AG08395 (cell line): ENCODE measurements around the gene ZFAND6.
"Not testable (repeated sequence)": the region's sequence is repeated elsewhere in the genome, so short reads cannot be mapped to it uniquely, and the experiment has no call there.

Experiments used
- DNase-seq: peaks from one replicate; pipeline ENCODE4 v3.0.0; 2012; ENCODE audit warnings: mixed read lengths, low spot score

The ZFAND6 gene

DNA sequence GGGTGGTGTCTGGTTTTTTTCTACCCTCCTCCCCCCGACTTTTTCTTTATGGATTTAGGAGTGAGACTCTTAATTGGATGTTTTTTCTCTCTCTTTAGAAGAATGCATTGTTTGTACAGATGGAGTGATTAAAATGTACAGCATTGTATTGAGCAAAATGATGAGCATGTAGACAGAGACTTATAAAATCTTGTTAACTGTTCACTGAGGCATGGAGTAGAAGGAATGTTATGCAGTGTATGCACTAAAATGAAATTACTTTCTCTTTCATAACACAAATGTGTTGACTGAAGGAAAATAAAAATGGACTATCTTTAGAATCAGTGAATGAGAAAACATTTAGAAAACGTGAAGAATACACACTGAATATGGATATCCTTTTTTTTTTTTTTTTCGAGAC is 39.8 kb downstream of the ZFAND6 start:
- no peak for DNase-seq

DNA sequence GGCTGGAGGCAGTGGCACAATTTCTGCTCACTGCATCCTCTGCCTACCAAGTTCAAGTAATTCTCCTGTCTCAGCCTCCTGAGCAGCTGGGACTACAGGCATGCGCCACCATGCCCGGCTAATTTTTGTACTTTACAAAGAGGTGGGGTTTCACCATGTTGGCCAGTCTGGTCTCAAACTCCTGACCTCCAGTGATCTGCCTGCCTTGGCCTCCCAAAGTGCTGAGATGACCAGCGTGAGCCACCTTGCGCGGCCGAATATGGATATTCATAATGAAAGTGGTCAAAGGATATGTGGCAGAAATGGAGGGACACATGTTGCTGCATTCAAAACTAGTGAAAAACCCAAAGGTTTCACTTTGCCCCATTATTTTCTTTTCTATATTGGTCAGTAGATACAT is 40.2 kb downstream of the ZFAND6 start:
- DNase-seq: not testable (repeated sequence)

DNA sequence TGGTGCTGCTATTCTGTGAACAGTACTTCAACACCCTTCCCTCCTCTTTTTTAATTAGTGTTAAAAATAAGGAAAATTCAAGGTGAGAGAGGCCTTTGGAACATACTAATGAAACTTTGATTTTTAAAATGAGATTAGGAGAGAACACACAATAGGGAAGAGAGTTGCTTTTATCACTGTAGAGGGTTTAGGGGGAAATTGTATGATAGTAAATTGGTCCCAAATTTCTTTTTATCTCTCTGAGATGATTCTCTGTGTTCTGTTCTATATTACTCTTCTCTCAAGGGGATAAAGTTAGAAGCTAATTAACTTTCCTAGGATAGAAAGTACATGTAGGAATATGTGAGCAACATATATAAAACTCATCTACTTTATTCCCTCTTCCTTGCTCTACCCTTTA is 40.8 kb downstream of the ZFAND6 start:
- DNase-seq: no peak

DNA sequence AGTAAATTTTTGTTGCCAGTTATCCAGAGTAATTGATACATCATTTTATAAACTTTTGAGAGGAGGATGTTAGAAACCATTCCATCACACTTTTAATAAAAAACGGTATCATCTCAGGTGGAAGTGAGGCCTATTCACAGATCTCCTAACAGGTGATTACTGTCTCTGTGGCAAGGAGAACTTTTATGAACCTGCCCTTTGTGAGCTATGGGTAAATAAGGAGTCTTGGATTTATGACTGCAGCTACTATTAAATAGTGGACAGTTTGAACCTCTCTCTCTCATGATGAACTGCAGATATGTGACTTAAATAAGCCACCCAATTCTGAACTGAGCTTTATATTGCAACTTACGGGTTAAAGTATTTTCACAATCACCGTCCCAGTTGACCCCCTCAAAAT is 45.7 kb downstream of the ZFAND6 start:
- DNase-seq: no peak

DNA sequence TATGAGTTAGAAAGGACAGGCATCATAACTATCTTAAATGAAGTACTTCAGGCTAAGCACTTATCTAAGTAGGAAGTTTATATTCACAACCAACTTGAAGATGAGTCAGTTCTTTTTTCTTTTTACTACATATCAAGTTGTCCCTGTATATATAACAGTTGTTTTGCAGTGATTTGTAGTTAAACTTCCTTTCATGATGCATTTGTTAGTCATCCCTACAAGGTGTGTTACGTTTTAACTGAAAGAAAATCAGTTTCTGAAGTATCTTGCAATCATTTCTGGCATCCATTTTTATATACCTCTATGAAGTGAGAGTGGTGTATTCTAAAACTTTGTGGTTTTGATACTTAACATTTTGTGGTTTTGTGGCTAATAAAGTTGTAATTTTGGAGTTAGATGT is 46.1 kb downstream of the ZFAND6 start:
- DNase-seq: no peak

DNA sequence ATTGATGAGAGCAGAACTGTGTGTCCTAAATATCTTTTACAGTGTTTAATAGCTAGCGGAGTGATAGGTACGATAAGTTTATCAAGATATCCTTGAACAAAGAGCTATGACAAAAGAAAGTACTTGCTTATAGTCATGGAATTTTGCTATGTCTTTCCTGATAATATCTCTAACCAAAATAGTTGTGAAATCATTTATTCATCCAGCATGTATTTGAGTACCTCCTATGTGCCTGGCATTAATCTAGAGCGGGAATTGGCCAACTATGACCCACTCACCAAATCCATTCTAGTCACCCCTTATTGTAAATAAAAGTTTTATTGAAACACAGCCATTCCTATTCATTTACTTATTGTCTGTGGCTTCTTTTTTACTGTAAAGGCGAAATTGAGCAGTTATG is 46.6 kb downstream of the ZFAND6 start:
- DNase-seq: no peak

DNA sequence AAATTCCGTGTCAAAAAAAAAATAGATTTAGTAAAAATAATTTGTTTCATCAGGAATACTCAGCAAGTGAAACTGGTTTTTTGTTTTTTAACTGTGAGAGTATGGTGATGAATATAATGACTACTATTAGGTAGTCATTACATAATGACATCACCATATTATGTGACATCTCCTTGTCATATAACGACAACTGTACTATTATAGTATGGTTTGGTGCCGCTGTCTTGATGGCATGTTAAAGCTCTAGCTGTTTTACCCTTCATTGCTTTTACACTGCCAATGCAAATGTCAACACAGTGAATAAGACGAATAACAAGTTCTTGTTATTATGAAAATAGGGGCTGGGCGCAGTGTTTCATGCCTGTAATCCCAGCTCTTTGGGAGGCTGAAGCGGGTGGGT is 47.7 kb downstream of the ZFAND6 start:
- DNase-seq: no peak

DNA sequence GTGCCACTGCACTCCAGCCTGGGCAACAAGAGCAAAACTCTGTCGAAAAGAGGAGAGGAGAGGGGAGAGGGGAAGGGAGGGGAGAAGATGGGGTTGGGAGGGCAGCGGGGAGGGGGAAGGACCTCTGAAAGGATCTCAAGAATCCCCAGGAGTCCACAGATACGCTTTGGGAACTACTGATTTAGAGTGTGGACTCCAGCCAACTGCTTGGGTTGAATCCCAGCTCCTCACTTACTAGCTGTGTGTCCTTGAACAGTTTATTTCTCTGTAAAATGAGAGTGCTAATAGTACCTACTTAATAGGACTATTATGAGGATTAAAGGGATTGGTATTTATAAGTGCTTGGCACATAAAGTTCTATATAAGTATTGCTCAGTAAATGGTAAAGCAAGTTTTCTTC is 48.3 kb downstream of the ZFAND6 start:
- no peak for DNase-seq

DNA sequence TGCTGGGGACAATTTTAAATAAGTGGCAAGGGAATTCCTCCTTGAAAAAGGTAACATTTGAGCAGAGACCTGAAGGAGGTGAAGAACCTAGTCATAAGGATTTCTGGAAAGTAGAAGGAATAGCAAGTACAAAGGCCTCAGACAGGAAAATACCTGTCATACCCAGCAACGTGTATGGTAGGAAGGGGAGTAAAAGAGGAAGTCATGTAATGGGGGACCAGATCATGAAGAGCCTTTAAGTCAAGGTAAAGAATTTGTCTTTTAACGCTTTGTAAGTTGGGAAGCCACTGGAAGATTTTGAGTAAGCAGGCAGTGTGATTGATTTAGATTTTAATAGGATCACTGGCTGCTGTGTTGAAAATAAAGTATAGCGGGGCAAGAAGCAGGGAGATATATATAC is 49.9 kb downstream of the ZFAND6 start:
- no peak for DNase-seq

DNA sequence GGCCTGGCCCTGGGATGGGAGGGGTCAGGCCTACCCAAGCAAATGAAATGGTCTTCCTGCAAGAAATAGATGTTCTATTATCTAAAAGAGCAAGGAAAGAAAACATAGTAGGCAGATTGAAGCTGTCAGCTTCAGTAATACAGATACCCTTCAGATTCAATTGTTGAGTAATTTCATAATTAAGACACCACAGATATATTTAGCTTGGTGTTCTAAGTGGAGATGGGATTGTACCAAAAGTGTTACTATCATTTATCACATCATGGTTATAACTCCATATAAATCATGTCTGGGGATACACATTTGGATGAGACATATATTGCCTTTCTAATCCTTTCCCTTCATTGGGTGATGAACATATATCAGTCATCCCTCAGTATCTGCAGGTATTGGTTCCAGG is 51.4 kb downstream of the ZFAND6 start:
- DNase-seq: no peak

DNA sequence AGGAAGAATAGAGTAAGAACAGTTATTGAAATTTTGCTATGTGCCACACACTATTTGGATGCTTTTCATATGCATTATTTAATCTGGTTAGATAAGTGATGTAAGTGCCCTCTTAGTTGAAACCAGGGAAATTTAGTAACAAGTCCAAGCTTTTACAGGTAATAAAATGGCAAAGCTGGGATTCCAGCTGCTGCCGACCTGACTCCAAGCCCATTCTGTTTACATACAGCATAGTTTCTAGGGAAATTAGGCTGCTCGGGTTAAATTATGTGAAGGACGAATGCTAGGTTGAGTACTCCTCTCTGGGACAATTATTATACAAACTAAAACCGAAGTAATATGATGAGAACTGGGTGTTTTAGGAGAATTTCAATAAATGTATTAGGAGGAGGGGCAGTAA is 54.6 kb downstream of the ZFAND6 start:
- no peak for DNase-seq

DNA sequence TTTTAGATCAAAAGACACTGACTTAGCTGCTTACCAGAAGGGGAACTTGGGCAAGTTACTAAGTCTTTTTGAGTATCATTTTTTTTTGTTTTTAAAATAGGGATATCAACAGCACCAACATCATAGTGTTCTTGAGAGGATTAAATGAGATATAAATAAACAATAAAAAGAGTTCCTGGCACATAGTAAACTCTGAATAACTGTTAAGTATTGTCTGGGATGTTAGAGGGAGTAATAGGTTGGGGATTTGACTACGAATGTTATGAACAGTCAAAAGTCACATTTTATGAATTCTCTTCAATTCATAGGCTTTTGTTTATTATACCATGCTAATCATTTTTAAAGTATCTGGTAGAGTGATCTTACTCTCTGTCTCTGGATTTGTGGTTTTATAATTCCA is 55.5 kb downstream of the ZFAND6 start:
- DNase-seq: no peak

DNA sequence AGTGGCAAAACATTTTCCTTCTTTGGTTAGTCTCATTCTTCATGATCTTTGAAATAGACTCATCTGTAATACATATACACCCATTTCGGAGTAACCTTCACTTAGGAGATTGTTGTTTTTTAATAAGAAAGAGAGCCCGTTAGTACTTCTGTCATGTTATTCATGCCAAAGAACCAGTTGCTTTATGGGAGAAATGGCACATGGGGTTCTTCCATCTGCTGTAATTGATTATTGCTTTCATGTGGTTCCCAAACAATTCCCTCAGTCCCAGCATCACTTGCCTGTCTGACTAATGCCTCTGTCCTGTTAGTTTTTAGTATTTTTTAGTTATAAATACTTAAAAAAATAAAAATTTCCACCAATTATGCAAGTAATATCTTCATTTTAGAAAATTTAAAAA is 59.5 kb downstream of the ZFAND6 start:
- no peak for DNase-seq

DNA sequence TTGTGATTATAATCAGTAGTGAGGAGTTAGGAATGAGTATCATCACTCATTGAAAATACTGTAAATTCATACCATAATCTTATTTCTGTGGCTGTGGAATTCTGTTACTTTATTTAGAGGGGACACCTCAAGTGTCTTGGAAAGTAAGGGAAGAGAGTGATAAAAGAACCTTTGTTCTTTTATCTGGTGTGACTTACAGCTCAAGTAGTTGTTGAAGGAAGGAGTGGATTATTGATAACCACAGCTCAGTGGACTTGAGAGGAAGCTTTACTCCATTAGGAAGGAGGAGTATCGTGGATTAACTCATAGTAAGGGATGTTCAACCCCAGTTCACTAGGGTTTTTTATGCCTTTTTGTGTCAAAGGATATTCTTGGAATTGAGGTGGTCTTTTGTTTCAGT is 61.2 kb downstream of the ZFAND6 start:
- DNase-seq: no peak

DNA sequence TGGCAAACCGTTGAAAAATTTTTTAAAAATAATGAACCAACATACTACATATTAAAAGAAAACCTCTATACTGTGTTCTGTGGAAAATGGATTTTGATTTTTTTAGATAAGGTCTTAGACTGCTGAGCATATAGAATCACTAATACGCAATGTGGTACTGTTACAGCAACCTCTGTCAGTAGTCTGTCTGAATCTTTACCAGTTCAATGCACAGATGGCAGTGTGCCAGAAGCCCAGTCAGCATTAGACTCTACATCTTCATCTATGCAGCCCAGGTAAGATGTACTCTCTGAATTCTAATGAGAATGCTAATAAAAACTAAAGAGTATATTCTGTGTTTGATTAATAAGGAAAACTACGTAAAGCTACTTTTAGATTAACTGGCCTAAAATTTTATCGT is 62.1 kb downstream of the ZFAND6 start:
- DNase-seq: no peak

DNA sequence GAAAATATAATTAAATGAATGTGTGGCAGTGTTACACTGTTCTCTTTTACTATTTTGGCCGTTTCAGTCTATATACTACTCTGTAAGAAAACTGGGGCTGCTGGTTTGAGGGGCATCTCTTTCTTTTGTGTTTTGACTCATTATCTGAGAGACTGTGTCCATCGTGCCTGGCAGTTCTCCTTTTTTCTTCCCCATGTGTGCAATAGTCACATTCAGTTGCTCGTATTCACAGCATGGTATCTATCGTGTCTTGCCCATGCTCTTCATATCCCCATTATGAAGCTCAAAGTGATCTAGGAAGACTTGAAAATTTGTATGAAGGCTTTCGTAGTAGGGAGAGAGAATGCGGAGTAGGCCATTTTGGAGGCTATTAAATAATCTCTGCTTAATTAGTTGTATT is 63.6 kb downstream of the ZFAND6 start:
- DNase-seq: no peak

DNA sequence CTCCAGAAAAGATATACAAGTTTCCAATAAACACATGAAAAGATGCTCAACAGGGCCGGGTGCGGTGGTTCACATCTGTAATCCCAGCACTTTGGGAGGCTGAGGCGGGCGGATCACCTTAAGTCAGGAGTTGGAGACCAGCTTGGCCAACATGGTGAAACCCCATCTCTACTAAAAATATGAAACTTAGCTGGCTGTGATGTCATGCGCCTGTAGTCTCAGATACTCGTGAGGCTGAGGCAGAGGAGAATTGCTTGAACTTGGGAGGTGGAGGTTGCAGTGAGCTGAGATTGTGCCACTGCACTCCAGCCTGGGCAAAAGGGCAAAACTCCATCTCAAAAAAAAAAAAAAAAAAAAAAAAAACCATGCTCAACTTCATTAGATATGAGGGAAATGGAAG is 67.8 kb downstream of the ZFAND6 start:
- not testable (repeated sequence) for DNase-seq

DNA sequence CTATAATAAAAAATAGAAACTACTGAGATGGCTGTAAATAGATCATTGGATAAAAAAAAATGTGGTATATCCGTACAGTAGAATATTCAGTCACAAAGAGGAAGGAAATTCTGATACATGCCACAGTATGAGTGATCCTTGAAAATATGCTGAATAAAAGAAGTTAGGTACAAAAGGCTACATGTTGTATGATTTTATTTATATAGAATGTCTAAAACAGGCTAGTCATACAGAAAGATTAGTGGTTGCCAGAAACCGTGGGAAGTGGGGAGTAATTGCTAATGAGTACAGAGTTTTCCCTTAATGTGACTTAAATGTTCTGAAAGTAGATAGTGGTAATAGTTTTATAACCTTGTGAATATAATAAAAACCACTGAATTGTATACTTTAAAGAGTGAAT is 68.4 kb downstream of the ZFAND6 start:
- DNase-seq: no peak

DNA sequence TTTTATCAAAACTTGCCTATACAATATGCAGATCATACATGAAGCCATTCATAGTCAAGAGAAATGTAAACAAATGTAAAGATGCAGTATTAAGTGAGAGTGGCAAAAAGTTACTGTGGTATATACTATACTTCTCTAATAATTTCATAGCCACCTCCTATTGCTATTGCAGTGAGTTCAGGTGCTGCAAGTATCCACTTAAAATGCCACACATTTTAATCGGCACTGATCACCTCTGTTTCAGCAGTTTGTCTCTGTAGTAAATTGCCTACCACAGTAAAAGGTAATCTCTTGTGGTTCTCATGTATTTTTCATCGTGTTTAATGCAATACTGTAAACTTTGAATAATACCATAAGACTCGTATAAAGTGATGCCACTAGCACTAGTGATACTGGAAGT is 72.9 kb downstream of the ZFAND6 start:
- DNase-seq: no peak

DNA sequence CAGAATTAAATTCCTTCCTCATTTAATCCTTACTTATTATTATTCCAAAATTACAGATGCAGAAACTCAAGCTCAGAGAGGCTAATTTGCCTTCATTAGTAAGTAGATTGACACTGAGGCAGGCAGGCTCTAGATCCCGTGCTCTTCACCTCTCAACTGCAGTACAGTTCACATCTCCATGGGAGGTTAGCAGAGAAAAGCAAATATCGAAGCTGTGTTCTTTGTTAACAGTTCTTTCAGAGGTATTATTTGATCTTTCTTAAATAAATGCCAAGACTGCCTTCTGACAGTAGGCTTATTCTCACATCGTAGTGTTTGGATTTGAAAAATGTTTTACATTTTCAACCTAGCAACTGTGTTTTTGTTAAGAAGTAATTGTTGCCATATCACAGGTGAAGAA is 77.4 kb downstream of the ZFAND6 start:
- DNase-seq: no peak

DNA sequence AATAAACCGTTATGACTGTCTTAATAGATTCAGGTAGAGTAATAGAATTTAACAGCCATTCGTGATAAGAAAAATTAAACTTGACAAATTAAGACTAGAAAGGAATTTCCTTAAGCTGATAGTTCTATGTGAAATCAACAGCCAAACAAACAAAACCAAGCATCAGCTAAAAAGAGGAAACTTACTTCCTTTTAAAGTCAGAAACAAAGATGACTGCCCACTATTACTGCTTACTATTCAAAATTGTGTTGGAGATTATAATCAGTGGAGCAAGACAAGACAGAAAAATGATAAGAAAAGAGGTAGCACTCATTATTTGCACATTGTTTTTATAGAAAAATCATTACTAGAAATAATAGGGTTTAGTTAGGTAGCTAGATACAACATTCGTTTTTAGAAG is 79.5 kb downstream of the ZFAND6 start:
- no peak for DNase-seq

DNA sequence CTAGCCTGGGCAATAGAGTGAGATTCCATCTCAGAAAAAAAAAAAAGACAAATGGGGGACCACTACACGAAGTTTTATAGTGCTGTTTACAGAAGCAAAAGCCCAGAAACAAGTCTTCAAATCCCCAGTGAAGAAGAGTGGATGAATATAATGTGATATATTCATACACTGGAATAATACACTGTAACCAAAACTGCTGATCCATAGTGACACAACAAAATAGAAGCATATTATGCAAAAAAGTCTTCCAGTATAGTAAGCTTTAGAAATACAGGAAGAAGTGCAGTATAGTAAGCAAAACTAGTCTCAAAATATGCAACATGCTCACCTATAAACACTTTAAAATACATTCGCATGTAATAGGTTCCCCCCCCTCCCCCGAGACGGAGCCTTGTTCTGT is 81.4 kb downstream of the ZFAND6 start:
- no peak for DNase-seq

DNA sequence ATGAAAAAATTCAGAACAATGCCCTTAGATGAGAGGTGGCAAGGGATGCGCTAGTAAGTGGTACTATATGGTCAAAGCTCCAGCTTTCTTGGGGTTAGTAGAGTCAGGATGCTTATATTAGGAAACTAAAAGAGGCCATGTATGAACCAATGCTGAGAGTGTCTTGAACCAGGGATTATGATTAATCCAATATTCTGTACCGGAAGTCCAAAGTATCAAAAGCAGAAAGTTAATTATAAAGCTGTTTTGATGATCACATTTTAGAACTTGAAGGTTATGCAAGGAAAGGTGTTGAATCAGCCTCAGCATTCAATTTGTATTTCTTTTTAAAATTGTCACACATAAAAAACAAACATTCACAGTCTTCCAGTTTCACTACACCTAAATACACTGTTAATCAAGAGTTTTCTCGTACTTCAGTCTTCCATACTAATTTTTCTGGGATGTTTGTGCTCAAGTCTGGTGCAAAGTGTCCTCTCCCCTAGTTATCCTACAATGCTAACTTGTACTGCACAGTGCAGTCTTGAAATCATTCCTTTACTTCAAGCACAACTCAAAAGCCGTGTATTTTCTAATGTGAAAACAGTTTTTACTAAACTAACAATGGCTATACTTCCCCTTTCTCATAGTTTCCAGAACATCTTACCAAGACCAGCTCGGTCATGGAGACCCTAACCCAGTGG is 82.6 kb downstream of the ZFAND6 start:
- no peak for DNase-seq

DNA sequence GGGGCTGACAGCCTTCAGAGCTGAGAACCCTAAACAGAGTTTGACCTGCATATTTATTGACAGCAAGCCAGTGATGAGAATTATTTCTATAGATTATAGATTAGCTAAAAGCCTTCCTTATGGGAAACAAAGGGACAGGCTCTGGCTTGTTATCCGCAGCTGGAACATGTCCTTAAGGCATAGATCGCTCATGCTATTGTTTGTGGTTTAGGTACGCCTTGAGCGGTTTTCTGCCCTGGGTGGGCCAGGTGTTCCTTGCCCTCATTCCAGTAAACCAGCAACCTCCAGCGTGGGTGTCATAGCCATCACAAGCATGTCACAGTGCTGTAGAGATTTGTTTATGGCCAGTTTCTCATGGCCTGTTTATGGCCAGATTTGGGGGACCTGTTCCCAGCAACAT is 83.2 kb downstream of the ZFAND6 start:
- DNase-seq: no peak

DNA sequence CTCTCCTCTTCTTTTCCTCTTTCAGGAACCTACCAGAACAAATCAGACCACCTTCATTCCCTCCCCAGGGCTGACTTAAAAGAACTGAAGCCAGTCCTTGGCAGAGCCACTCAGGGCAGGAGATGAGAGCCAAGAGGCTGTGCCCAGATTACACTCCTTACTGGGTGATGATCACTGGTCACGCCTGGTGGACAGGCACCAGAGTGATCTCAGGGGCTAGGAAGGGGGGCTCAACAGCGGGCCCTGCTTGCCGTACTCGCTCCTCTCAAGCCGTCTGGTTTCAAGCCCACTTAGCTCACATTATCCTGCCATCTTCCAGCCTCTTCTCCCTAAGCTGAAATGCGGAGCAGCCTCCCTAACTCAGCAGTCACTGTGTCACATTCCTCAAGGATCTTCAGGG is 91.7 kb downstream of the ZFAND6 start:
- DNase-seq: no peak
